Psoas muscle (tissue), 8 donors: ENCODE data around the gene TECTA. TPM values are rescaled to one million over a fixed set of nuclear protein-coding genes. Genes with fewer than 3 reads are reported as not detected.

Experiments used
- ATAC-seq, 4 donors: fragments of 200-7000 bp; cut with Tn5 transposase; one replicate each; pipeline ENCODE4 v1.9.1; 2020; ENCODE audit warnings: moderate library complexity in 3 of 4, mild to moderate bottlenecking in 2 of 4
- DNase-seq, 2 donors: peaks; one replicate each; pipeline ENCODE4 v3.0.0-alpha.2; 2020
- H3K27ac ChIP-seq: fragments of 200-600 bp; one replicate; pipeline ENCODE4 v1.8.0; 2022
- H3K27me3 ChIP-seq, 3 donors: fragments of 200-600 bp in 1 of 3; one replicate each; pipeline versions ENCODE4 v1.6.1 to v1.8.0; 2013 to 2022; ENCODE audit warnings: low read length in 2 of 3, mild to moderate bottlenecking in 2 of 3, moderate library complexity in 1 of 3; ENCODE audit not compliant: insufficient read depth in 3 of 3
- H3K36me3 ChIP-seq, 2 donors: fragments of 200-600 bp in 1 of 2; one replicate each; pipeline versions ENCODE4 v1.6.1 to v1.8.0; 2013 to 2022; ENCODE audit warnings: low read depth in 1 of 2, mild to moderate bottlenecking in 1 of 2, moderate library complexity in 1 of 2; ENCODE audit not compliant: insufficient read depth in 1 of 2
- H3K4me1 ChIP-seq: fragments of 200-600 bp; one replicate; pipeline ENCODE4 v1.8.0; 2022
- H3K4me3 ChIP-seq: fragments of 200-600 bp; one replicate; pipeline ENCODE4 v1.8.0; 2022; ENCODE audit warnings: mild to moderate bottlenecking
- H3K9me3 ChIP-seq: fragments of 200-600 bp; one replicate; pipeline ENCODE4 v1.8.0; 2022
- WGBS, 3 donors: extraction: QIAGEN DNeasy Blood & Tissue Kit; methylation state at CpG; one replicate each; pipeline versions ENCODE4 v1.1.6 to v1.1.7; 2013; 5-methylcytosine and 5-hydroxymethylcytosine counted together
- intact Hi-C, 2 donors: fragments of 100-400 bp; cut with DNase I; formaldehyde crosslinking; loops; one replicate each; pipeline versions ENCODE4 v1.11.0 to v1.14.2; 2022
- polyA plus RNA-seq, 3 donors: library from polyadenylated mRNA; stranded (reverse); fragments of 200-250 nt; gene quantifications; one replicate each; pipeline ENCODE4 v1.2.3, GENCODE V29; 2013
- total RNA-seq, 4 donors: library from RNA; stranded (reverse); fragmentation: NEBNext Ultra II Directional in 2 of 4; extraction: Animal tissue kit (Norgen Biotek cat#: 25700) in 2 of 4; gene quantifications; one replicate each; pipeline versions ENCODE4 v1.2.1 to v1.2.4, GENCODE V29; 2021 to 2023
- TF ChIP-seq, protein P1 (sequence below): fragments of 200-600 bp; IDR thresholded peaks from one replicate; pipeline ENCODE4 v1.8.0; 2022; ENCODE audit warnings: antibody characterized with exemption
- donor health status: healthy with polysubstance abuse.
- donor health status: DM: no; HTN: no; CAD: no; lungs with moderate emphysema.
- donor health status: Bipolar disorder and iron deficiency.
- donor health status: healthy.
- donor health status: DM: yes; HTN: yes; CAD: no.
- donor health status: DM: no; HTN: no; CAD: no.
- donor health status: DM: no; HTN: no; CAD: no.
- donor health status: DM: yes; HTN: yes; CAD: no.

The TECTA gene
- total and polyA plus RNA-seq, 7 donors = 0.10 to 2.6 (median 0.30) TPM

DNA sequence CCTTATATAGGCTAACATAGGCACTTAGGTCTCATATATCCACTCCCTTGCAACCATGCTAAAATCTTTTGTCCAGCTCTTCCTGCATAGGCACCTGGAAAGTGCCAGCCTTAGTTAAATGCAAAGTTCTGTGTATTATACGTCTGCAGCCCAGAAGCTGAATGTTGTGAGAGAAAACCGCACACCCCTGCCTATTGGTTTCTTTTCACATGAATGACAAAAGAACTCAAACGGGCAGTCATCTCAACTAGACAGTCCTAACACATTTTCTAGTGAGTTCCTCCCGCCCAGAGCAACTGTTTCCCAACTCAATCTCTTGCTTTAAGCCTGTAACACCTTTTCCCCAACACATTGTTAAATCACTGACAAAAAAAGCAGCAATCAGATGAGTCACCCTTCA lies 122.1 kb downstream of the TECTA start:
- 75 to 88% (median 80%) methylated on average over 4 of the region's 4 CpGs for WGBS, 3 donors

DNA sequence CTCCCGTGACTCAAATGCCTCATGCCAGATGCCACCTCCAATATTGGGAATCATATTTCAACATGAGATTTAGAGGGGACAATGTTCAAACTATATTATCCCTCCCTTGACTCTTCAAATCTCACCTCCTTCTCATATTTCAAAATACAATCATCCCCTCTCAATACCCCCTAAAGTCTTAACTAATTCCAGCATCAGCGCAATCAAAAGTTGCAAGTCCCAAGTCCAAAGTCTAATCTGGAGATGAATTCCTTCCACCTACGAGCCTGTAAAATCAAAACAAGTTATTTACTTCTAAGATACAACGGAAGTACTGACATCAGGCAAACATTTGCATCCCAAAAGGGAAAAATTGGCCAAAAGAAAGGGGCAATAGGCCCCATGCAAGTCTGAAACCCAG lies 124.3 kb downstream of the TECTA start:
- H3K27ac ChIP-seq = no peak overlapping the region
- H3K9me3 ChIP-seq = no peaks in the 10 kb centered on the region
- peaks cover 0 to 17% (median 1%) of the 10 kb centered on the region in 3 donors for H3K27me3 ChIP-seq
- TF ChIP-seq, protein P1, sequence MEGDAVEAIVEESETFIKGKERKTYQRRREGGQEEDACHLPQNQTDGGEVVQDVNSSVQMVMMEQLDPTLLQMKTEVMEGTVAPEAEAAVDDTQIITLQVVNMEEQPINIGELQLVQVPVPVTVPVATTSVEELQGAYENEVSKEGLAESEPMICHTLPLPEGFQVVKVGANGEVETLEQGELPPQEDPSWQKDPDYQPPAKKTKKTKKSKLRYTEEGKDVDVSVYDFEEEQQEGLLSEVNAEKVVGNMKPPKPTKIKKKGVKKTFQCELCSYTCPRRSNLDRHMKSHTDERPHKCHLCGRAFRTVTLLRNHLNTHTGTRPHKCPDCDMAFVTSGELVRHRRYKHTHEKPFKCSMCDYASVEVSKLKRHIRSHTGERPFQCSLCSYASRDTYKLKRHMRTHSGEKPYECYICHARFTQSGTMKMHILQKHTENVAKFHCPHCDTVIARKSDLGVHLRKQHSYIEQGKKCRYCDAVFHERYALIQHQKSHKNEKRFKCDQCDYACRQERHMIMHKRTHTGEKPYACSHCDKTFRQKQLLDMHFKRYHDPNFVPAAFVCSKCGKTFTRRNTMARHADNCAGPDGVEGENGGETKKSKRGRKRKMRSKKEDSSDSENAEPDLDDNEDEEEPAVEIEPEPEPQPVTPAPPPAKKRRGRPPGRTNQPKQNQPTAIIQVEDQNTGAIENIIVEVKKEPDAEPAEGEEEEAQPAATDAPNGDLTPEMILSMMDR = no peak
- DNase-seq = no peak
- H3K36me3 ChIP-seq = no peaks in the 10 kb centered on the region
- no peaks in the 10 kb centered on the region for H3K4me1 ChIP-seq
- 69 to 73% (median 71%) methylated on average over 4 of the region's 4 CpGs for WGBS, 3 donors
- intact Hi-C loops = no loop called here
- no peak overlapping the region for H3K4me3 ChIP-seq
- no peak for ATAC-seq

More for the DNA sequence above, 122.1 kb downstream of the TECTA start:
- Histone ChIP-seq H3K9me3 (no peaks in the 10 kb centered on the region), H3K4me1 (no peaks in the 10 kb centered on the region), H3K27ac (no peak overlapping the region), H3K4me3 (no peak overlapping the region), H3K36me3 (no peaks in the 10 kb centered on the region), H3K27me3 (peaks cover 0 to 17% (median 1%) of the 10 kb centered on the region in 3 donors)
- intact Hi-C loops = no loop called here
- ATAC-seq (no peak), DNase-seq (no peak)
- TF ChIP-seq, protein P1 = no peak

DNA sequence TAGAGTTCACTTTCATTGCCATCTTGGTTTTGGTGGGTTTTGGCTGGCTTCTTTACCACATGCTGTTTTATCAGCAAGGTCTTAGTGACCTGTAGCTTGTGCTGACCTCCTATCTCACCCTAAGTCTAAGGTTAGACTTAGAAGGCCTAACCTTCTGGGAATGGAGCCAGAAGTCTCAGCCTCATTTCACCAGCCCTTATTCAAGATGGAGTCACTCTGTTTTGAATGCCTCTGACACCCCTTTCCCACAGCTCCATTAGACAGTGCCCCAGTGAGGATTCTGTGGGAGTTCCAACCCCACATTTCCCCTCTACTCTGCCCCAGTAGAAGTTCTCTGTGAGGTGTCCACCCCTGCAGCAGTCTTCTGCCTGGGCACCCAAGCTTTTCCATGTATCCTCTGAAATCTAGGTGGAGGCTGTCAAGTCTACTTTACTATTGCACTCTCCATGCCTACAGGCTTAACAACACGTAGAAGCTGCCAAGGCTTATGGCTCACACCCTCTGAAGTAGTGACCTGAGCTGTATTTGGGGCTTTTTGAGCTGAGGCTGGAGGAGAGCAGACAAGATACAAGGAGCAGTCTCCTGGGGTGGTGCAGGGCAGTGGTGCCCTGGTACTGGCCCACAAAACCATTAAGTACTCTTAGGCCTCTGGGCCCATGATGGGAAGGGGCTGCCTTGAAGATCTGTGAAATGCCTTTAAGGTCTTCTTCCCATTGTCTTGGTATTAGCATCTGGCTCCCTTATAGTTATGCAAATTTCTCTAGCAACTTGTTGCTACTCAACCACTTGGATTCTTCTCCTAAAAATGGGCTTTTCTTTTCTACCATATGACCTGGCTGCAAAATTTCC lies 125.6 kb downstream of the TECTA start:
- ATAC-seq (no peak), DNase-seq (no peak)
- no peaks in the 10 kb centered on the region for H3K4me1 ChIP-seq
- intact Hi-C loops = no loop called here
- no peaks in the 10 kb centered on the region for H3K9me3 ChIP-seq
- 61 to 83% (median 75%) methylated on average over 1 of the region's 1 CpG for WGBS, 3 donors
- H3K27me3 ChIP-seq = peaks cover 0 to 25% (median 1%) of the 10 kb centered on the region in 3 donors
- H3K4me3 ChIP-seq = no peak overlapping the region
- TF ChIP-seq, protein P1 = no peak
- H3K27ac ChIP-seq = no peak overlapping the region
- no peaks in the 10 kb centered on the region for H3K36me3 ChIP-seq

- DNase-seq = no peak
- intact Hi-C loops = no loop called here
- Histone ChIP-seq H3K27ac (no peak overlapping the region), H3K9me3 (no peaks in the 10 kb centered on the region), H3K27me3 (peaks cover 0 to 16% (median under 1%) of the 10 kb centered on the region in 3 donors), H3K36me3 (no peaks in the 10 kb centered on the region), H3K4me1 (no peaks in the 10 kb centered on the region), H3K4me3 (no peak overlapping the region)
- 61 to 74% (median 62%) methylated on average over 1 of the region's 1 CpG for WGBS, 3 donors
- TF ChIP-seq, protein P1 = no peak
- ATAC-seq = no peak
Observed at GRCh38 chr11:121228851-121229250, 127.8 kb downstream of the TECTA start.
